Activated CD8-positive, alpha-beta T cell treated with anti-CD3 and anti-CD28 coated beads for 36 hours (primary cell): ENCODE results near the gene FBXO31. TPM values are rescaled to one million over a fixed set of nuclear protein-coding genes. Genes with fewer than 3 reads are reported as not detected.

ENCODE experiments used
- ATAC-seq: fragments of 200-7000 bp; cut with Tn5 transposase; one replicate; pipeline ENCODE4 v1.10.0; 2021; ENCODE audit warnings: mild to moderate bottlenecking, moderate library complexity
- CTCF ChIA-PET: fragments of 350-600 bp; sonication (Branson Sonifier 250); formaldehyde crosslinking; loops from one replicate; lab custom pipeline; 2021; ENCODE audit warnings: antibody characterized with exemption; lab: Charles Lee
- POLR2A ChIA-PET: fragments of 350-600 bp; sonication (Branson Sonifier 250); formaldehyde crosslinking; loops from one replicate; lab custom pipeline; 2021; ENCODE audit warnings: antibody characterized with exemption; lab: Charles Lee
- DNase-seq: peaks from one replicate; pipeline ENCODE4 v3.0.0-alpha.2; 2020
- H3K27ac Mint-ChIP-seq: one replicate; pipeline ENCODE4 v1.8.0; 2021; ENCODE audit warnings: mild to moderate bottlenecking, mixed read lengths
- H3K27me3 Mint-ChIP-seq: one replicate; pipeline ENCODE4 v1.8.0; 2021; ENCODE audit warnings: mixed read lengths
- H3K36me3 Mint-ChIP-seq: one replicate; pipeline ENCODE4 v1.8.0; 2021; ENCODE audit warnings: low read depth, mixed read lengths
- H3K4me1 Mint-ChIP-seq: one replicate; pipeline ENCODE4 v1.8.0; 2021; ENCODE audit warnings: low read depth, mixed read lengths
- H3K4me3 Mint-ChIP-seq: one replicate; pipeline ENCODE4 v1.8.0; 2021; ENCODE audit warnings: mild to moderate bottlenecking, moderate library complexity, mixed read lengths
- H3K9me3 Mint-ChIP-seq: one replicate; pipeline ENCODE4 v1.8.0; 2021; ENCODE audit warnings: mixed read lengths
- CTCF ChIP-seq: fragments of 200-600 bp; IDR thresholded peaks from one replicate; pipeline ENCODE4 v1.8.0; 2022; ENCODE audit warnings: antibody characterized with exemption, mild to moderate bottlenecking
- intact Hi-C: fragments of 100-400 bp; cut with micrococcal nuclease; formaldehyde crosslinking; loops from one replicate; pipeline ENCODE4 v1.10.0; 2022
- total RNA-seq, 2 experiments: library from RNA; stranded (reverse); gene quantifications; one replicate each; pipeline ENCODE4 v1.2.3, GENCODE V29; 2021

Gene FBXO31
- total RNA-seq, 2 experiments from 2014 or later = 32.0 to 32.7 TPM

DNA sequence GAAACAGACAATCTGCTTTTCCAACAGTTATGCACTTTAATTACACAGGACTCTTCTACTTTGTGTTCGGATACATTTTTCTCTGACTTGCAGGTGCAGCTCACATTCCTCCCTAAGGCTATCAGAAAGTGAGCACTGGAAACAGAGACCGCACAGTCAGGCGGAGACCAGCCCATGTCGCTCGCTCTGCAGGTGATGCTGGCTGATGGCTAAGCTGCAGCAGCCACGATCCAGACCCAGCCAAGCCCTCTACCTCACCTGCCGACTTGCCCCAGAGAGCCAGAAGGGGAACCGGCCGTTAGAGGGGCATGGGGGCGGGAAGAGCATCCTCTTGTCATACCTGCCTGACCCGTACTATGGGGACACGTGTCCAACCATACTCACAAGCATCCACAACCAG is 42.4 kb upstream of the FBXO31 start:
- Mint-ChIP-seq H3K27me3 (no peaks in the 10 kb centered on the region), H3K4me1 (no peaks in the 10 kb centered on the region), H3K27ac (no peak overlapping the region), H3K4me3 (no peak overlapping the region), H3K36me3 (peaks cover 2% of the 10 kb centered on the region), H3K9me3 (no peaks in the 10 kb centered on the region)
- DNase-seq (no peak), ATAC-seq (no peak)
- POLR2A ChIA-PET = no interaction called here
- CTCF ChIA-PET = interaction anchor here (0.8 to 1.8 kb wide), 4 partner anchors 9 to 210 kb away, joined by 3 to 5 read pairs (median 4); no protein-coding TSS in a partner anchor
- no peak for TF ChIP-seq CTCF
- intact Hi-C loops = no loop called here

DNA sequence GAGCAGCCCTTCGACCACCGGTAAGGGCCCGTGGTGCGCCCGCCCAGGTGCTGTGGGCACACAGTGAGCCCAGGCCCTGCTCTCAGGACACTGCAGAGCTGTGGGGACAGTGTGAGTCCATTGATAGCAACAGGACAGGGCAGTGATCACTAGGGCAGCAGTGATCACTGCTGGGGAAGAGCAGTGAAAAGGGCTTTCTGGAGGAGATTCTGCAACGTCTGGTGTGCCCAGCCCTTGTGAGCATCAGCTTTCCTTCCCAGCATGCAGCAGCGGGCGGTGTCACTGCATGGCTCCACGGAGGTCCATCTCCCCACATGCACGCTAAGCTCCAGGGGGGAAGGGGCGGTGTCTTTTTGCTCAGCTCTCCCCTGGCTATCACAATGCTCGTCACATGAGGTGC is 40.7 kb upstream of the FBXO31 start:
- H3K9me3 Mint-ChIP-seq = no peaks in the 10 kb centered on the region
- POLR2A ChIA-PET = interaction anchor here (1.8 kb wide), 1 partner anchor 18 kb away, joined by 5 read pairs; no protein-coding TSS in a partner anchor
- no peak overlapping the region for H3K27ac Mint-ChIP-seq
- ATAC-seq (no peak), DNase-seq (no peak)
- TF ChIP-seq CTCF = no peak
- H3K4me3 Mint-ChIP-seq = no peak overlapping the region
- peaks cover 5% of the 10 kb centered on the region for H3K36me3 Mint-ChIP-seq
- intact Hi-C loops = no loop called here
- CTCF ChIA-PET = interaction anchor here (1.5 to 1.8 kb wide), 3 partner anchors 12 to 212 kb away, joined by 4 to 6 read pairs (median 5); no protein-coding TSS in a partner anchor
- H3K4me1 Mint-ChIP-seq = no peaks in the 10 kb centered on the region
- no peaks in the 10 kb centered on the region for H3K27me3 Mint-ChIP-seq

DNA sequence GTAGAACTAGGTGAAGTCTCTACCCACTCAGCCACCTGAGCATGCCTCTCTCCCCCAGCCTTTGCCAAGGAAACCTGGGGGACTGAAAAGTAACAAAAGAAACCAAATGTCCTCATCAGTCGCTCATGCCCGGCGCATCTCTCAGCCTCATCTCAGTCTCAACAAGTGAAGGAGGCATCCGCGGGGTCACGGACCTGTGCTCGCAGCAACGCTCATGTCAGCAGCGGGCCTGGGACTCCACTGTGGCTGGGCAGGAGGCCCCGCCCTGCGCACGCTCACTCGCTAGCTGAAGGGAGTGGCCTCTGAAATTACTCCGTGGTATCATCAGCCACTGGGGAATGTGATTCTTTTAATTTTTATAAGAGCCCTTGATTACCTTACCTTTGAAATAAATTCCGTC is 39.9 kb upstream of the FBXO31 start:
- intact Hi-C loops = no loop called here
- POLR2A ChIA-PET = interaction anchor here (1.8 kb wide), 1 partner anchor 17 kb away, joined by 5 read pairs; no protein-coding TSS in a partner anchor
- CTCF ChIA-PET = interaction anchor here (1.5 kb wide), 1 partner anchor 213 kb away, joined by 6 read pairs; no protein-coding TSS in a partner anchor

GRCh38 chr16:87422106-87422505 is 38.5 kb upstream of the FBXO31 start:
- TF ChIP-seq CTCF = no peak
- Mint-ChIP-seq H3K9me3 (no peaks in the 10 kb centered on the region), H3K4me1 (no peaks in the 10 kb centered on the region), H3K36me3 (peaks cover 5% of the 10 kb centered on the region), H3K27ac (no peak overlapping the region), H3K4me3 (no peak overlapping the region), H3K27me3 (no peaks in the 10 kb centered on the region)
- POLR2A ChIA-PET = no interaction called here
- DNase-seq (no peak), ATAC-seq (no peak)
- intact Hi-C loops = no loop called here
- CTCF ChIA-PET = no interaction called here

More for the DNA sequence above, 39.9 kb upstream of the FBXO31 start:
- no peak overlapping the region for H3K4me3 Mint-ChIP-seq
- DNase-seq = no peak
- no peak for ATAC-seq
- peaks cover 5% of the 10 kb centered on the region for H3K36me3 Mint-ChIP-seq
- H3K27ac Mint-ChIP-seq = no peak overlapping the region
- H3K27me3 Mint-ChIP-seq = no peaks in the 10 kb centered on the region
- TF ChIP-seq CTCF = no peak
- H3K9me3 Mint-ChIP-seq = no peaks in the 10 kb centered on the region
- H3K4me1 Mint-ChIP-seq = no peaks in the 10 kb centered on the region

DNA sequence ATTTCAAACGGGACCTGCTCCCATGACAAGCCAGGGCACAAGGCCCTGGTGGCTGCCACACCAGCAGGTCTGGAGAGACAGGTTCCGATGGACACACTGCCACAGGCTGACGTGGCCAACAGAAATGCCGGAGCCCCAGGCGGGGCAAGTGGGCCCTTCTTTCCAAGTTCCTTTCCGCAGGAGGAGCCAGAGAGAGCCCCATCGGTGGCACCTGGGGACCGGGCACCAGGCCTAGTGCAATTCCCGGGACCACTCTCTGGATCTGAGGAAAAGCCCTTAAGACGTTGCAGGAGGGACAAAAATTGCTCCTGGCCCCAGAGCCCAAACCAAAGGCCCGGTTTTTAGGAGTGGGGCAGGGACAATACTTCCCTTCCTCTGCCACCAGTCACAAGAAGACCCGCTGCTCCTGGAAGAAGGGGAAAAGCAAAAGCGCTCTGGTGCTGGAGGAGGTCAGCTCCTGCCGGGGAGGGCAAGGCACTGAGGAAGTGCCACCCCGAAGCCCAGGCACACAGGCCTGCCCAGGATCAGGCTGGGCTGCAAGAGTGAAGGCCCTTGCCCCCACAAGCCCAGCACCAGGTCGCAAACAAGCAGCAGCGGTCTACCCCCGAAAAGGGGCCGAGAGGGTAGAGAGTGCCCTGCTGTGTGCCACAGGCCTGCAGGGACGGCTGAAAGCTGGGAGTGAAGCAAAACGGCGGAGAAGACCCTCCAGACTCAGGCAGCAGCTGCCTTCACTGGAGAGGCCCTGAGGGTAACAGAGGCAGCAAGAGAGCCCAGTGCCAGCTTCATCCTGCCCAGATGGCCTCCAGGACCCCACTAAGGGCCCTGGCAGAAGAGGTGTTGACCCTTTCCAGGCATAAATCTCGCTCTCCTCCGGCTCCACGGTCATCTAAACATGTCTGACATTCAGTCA is 37.7 kb upstream of the FBXO31 start:
- Mint-ChIP-seq H3K4me3 (no peak overlapping the region), H3K27ac (no peak overlapping the region), H3K4me1 (no peaks in the 10 kb centered on the region), H3K27me3 (no peaks in the 10 kb centered on the region), H3K9me3 (no peaks in the 10 kb centered on the region), H3K36me3 (peaks cover 5% of the 10 kb centered on the region)
- no peak for ATAC-seq
- intact Hi-C loops = no loop called here
- CTCF ChIA-PET = interaction anchor here (0.9 to 1.4 kb wide), 3 partner anchors 122 to 215 kb away, joined by 3 to 4 read pairs (median 3); no protein-coding TSS in a partner anchor
- no peak for TF ChIP-seq CTCF
- no peak for DNase-seq
- POLR2A ChIA-PET = no interaction called here
